ENCODE results near the gene CDK14. TPM values are rescaled to one million over a fixed set of nuclear protein-coding genes. Genes with fewer than 3 reads are reported as not detected.
"Not testable (repeated sequence)": the region's sequence is repeated elsewhere in the genome, so short reads cannot be mapped to it uniquely, and the experiment has no call there.

The CDK14 gene
- polyA plus RNA-seq, 1 donor from 2014 or later, result 25.1 TPM

GRCh38 chr7:90923541-90923997, 327.4 kb downstream of the CDK14 start:
- Histone ChIP-seq H4K20me1 (ENCODE audit: insufficient read depth) (no peaks in the 10 kb centered on the region), H3K4me2 (ENCODE audit: low read length) (no peak overlapping the region), H3K9ac (ENCODE audit: low read length) (no peak overlapping the region), H3K79me2 (replicated peaks; ENCODE audit: insufficient read depth, low read length) (no peaks in the 10 kb centered on the region), H3K9me3 (ENCODE audit: low read length) (no peaks in the 10 kb centered on the region), H3K36me3 (ENCODE audit: insufficient read depth, low read length) (no peaks in the 10 kb centered on the region), H3K27ac (ENCODE audit: low read length) (no peak overlapping the region), H3F3A (ENCODE audit: insufficient read depth, low read length, poor library complexity, severe bottlenecking) (no peaks in the 10 kb centered on the region), H3K4me3 (ENCODE audit: low read length) (no peak overlapping the region), H3K27me3 (ENCODE audit: insufficient read depth, low read depth, low read length) (no peaks in the 10 kb centered on the region), H2AFZ (ENCODE audit: low read depth, low read length) (no peak overlapping the region), H3K9me2 (ENCODE audit: insufficient read depth, low read length) (no peaks in the 10 kb centered on the region)
- TF ChIP-seq REST (IDR thresholded peaks at IDR 0.05; ENCODE audit: borderline replicate concordance), result no peak
- TF ChIP-seq POLR2AphosphoS5 (IDR thresholded peaks at IDR 0.05), result no peak
- TF ChIP-seq RAD21 (conservative IDR thresholded peaks at IDR 0.05), result no peak
- TF ChIP-seq SMC3 (conservative IDR thresholded peaks at IDR 0.05; ENCODE audit: poor library complexity), result no peak
- TF ChIP-seq CTCF (IDR thresholded peaks at IDR 0.05; ENCODE audit: poor library complexity, severe bottlenecking), result no peak
- TF ChIP-seq EP300 (conservative IDR thresholded peaks at IDR 0.05; ENCODE audit: poor library complexity, severe bottlenecking), result no peak
- TF ChIP-seq MXI1 (conservative IDR thresholded peaks at IDR 0.05; ENCODE audit: poor library complexity, severe bottlenecking), result no peak
- no peak for TF ChIP-seq EZH2 (IDR thresholded peaks at IDR 0.05; ENCODE audit: borderline replicate concordance, insufficient read depth, low read length, poor library complexity, severe bottlenecking)
- TF ChIP-seq TAF1 (IDR thresholded peaks at IDR 0.05; ENCODE audit: low read depth), result no peak

- H3K4me2 ChIP-seq (ENCODE audit: low read length); H3K79me2 ChIP-seq (replicated peaks; ENCODE audit: insufficient read depth, low read length); H3K9ac ChIP-seq (ENCODE audit: low read length); H3K27ac ChIP-seq (ENCODE audit: low read length); H2AFZ ChIP-seq (ENCODE audit: low read depth, low read length); H3K9me3 ChIP-seq (ENCODE audit: low read length); H3K4me3 ChIP-seq (ENCODE audit: low read length); H4K20me1 ChIP-seq (ENCODE audit: insufficient read depth); H3K27me3 ChIP-seq (ENCODE audit: insufficient read depth, low read depth, low read length); H3K9me2 ChIP-seq (ENCODE audit: insufficient read depth, low read length); H3F3A ChIP-seq (ENCODE audit: insufficient read depth, low read length, poor library complexity, severe bottlenecking); H3K36me3 ChIP-seq (ENCODE audit: insufficient read depth, low read length): not testable (repeated sequence)
Observed at GRCh38 chr7:90928700-90929424, 332.7 kb downstream of the CDK14 start.
